K562 (cell line): ENCODE measurements around the gene BAG1. TPM values are rescaled to one million over a fixed set of nuclear protein-coding genes. Genes with fewer than 3 reads are reported as not detected.

Source experiments
- ATAC-seq: fragments of 200-7000 bp; cut with Tn5 transposase; 3 replicates; pipeline ENCODE4 v1.9.1; 2020; ENCODE audit warnings: moderate library complexity
- BruUV-seq: library from RNA; stranded (reverse); fragments of 400-500 nt; replicated peaks from 2 replicates; lab custom pipeline; 2021; lab: Mats Ljungman, UMichigan
- CTCF ChIA-PET: fragments of 300-600 bp; formaldehyde crosslinking; extraction: SDS; loops from one replicate; lab custom pipeline; 2021; ENCODE audit warnings: low intra/inter-chr PET ratio; lab: Yijun Ruan, JAX
- POLR2A ChIA-PET: fragments of 300-600, 350-650 bp; sonication (Branson Sonifier 250); formaldehyde crosslinking; extraction: SDS; loops from one replicate; lab custom pipeline; 2021; ENCODE audit warnings: antibody characterized with exemption, inconsistent platforms; lab: Yijun Ruan, JAX
- DNase-seq, 4 experiments: peaks; one replicate each; pipeline versions ENCODE4 v3.0.0 to v3.0.0-alpha.2; 2011 to 2018; ENCODE audit warnings: low spot score in 3 of 4, mixed read lengths in 3 of 4; ENCODE audit errors: extremely low read depth in 1 of 4
- FAIRE-seq: peaks from 2 replicates; lab custom pipeline; 2011; peaks lifted over from hg19 to GRCh38; lab: Jason Lieb, UNC
- H2AFZ ChIP-seq: 2 replicates; pipeline ENCODE4 v1.6.0; 2011; ENCODE audit warnings: low read depth, low read length, control low read depth, inconsistent platforms
- H3K27ac ChIP-seq: fragments of 200-600 bp; 3 replicates; pipeline ENCODE4 v1.8.0; 2011; ENCODE audit warnings: low read depth, mild to moderate bottlenecking, control low read depth, inconsistent platforms, low read length, moderate library complexity, mixed read lengths; ENCODE audit errors: extremely low read depth
- H3K27me3 ChIP-seq, 2 experiments: fragments of 300-600 bp in 1 of 2; 2 replicates in 1 of 2; 3 replicates in 1 of 2; pipeline versions ENCODE4 v1.6.0 to v1.8.0; 2011; ENCODE audit warnings: inconsistent platforms in 2 of 2, low read length in 2 of 2, mild to moderate bottlenecking in 1 of 2, mixed read lengths in 1 of 2, moderate library complexity in 1 of 2; ENCODE audit not compliant: control insufficient read depth in 2 of 2, insufficient read depth in 2 of 2
- H3K36me3 ChIP-seq: fragments of 300-600 bp; 3 replicates; pipeline ENCODE4 v1.8.0; 2011; ENCODE audit warnings: mild to moderate bottlenecking, low read length, inconsistent platforms; ENCODE audit not compliant: control insufficient read depth, insufficient read depth
- H3K4me1 ChIP-seq, 2 experiments: fragments of 200-600 bp in 1 of 2; replicated peaks in 1 of 2; 2 replicates in 1 of 2; 3 replicates in 1 of 2; pipeline versions ENCODE4 v1.5.1 to v1.8.0; 2011; ENCODE audit warnings: inconsistent platforms in 2 of 2, low read length in 2 of 2, mild to moderate bottlenecking in 1 of 2, mixed read lengths in 1 of 2, moderate library complexity in 1 of 2; ENCODE audit not compliant: control insufficient read depth in 2 of 2, insufficient read depth in 2 of 2
- H3K4me2 ChIP-seq: 2 replicates; pipeline ENCODE4 v1.6.1; 2011; ENCODE audit warnings: low read length, control low read depth, inconsistent platforms, mixed read lengths; ENCODE audit not compliant: insufficient read depth
- H3K4me3 ChIP-seq: fragments of 200-600 bp; sonication (generic), shearing (Covaris generic); 2 replicates; pipeline ENCODE4 v1.5.1; 2016; ENCODE audit warnings: control low read depth, inconsistent platforms
- H3K79me2 ChIP-seq: fragments of 200-600 bp; 3 replicates; pipeline ENCODE4 v1.8.0; 2011; ENCODE audit warnings: low read length, inconsistent platforms; ENCODE audit not compliant: control insufficient read depth, insufficient read depth
- H3K9ac ChIP-seq, 2 experiments: 2 replicates each; pipeline versions ENCODE4 v1.6.0 to v1.6.1; 2011; ENCODE audit warnings: low read depth in 2 of 2, low read length in 2 of 2, control low read depth in 1 of 2, inconsistent platforms in 1 of 2, mild to moderate bottlenecking in 1 of 2, mixed read lengths in 1 of 2; ENCODE audit not compliant: insufficient read depth in 1 of 2
- H3K9me1 ChIP-seq: one replicate; pipeline ENCODE4 v1.6.0; 2011; ENCODE audit warnings: inconsistent platforms, mild to moderate bottlenecking, low read length, moderate library complexity; ENCODE audit not compliant: control insufficient read depth, insufficient read depth
- H3K9me3 ChIP-seq: replicated peaks from 2 replicates; pipeline ENCODE4 v1.5.1; 2011; ENCODE audit warnings: low read depth, low read length, inconsistent platforms; ENCODE audit not compliant: control insufficient read depth, insufficient read depth
- H4K20me1 ChIP-seq: replicated peaks from 2 replicates; pipeline ENCODE4 v1.6.1; 2011; ENCODE audit warnings: low read length, inconsistent platforms, mixed read lengths; ENCODE audit not compliant: control insufficient read depth, insufficient read depth
- CBFA2T3 ChIP-seq: fragments of 450-650 bp; IDR thresholded peaks from 2 replicates; pipeline ENCODE4 v1.6.1; 2017
- CREB3L1 ChIP-seq: fragments of 450-650 bp; IDR thresholded peaks from 2 replicates; pipeline ENCODE4 v1.6.1; 2014; ENCODE audit warnings: low read depth, mild to moderate bottlenecking, moderate library complexity, borderline replicate concordance
- GABPB1 ChIP-seq: sonication (generic); formaldehyde crosslinking; IDR thresholded peaks from 2 replicates; pipeline ENCODE4 v1.8.0; 2022; ENCODE audit warnings: mild to moderate bottlenecking, missing genetic modification reagents
- MYC ChIP-seq, 2 experiments: fragments of 250-450 bp in 1 of 2; sonication (Bioruptor Pico) in 1 of 2; IDR thresholded peaks; 2 replicates each; pipeline versions ENCODE4 v1.5.1 to v1.6.1; 2012 to 2021; ENCODE audit warnings: low read depth in 2 of 2, borderline replicate concordance in 1 of 2, improper control_type of control experiment in 1 of 2, low read length in 1 of 2, mild to moderate bottlenecking in 1 of 2, moderate library complexity in 1 of 2
- POLR2AphosphoS5 ChIP-seq: IDR thresholded peaks from 2 replicates; pipeline ENCODE4 v1.6.1; 2011; ENCODE audit warnings: mild to moderate bottlenecking, low read depth, low read length, moderate library complexity; ENCODE audit not compliant: control insufficient read depth, insufficient read depth
- POLR3A ChIP-seq: IDR thresholded peaks from 2 replicates; pipeline ENCODE4 v1.6.1; 2011; ENCODE audit warnings: borderline replicate concordance, mild to moderate bottlenecking, moderate library complexity; ENCODE audit not compliant: insufficient read length, insufficient read depth; ENCODE audit errors: extremely low read depth
- SLC30A9 ChIP-seq: fragments of 250-450 bp; sonication (Bioruptor Pico); IDR thresholded peaks from 2 replicates; pipeline ENCODE4 v1.8.0; 2022; ENCODE audit warnings: mild to moderate bottlenecking, moderate library complexity
- TAL1 ChIP-seq: fragments of 450-650 bp; IDR thresholded peaks from 2 replicates; pipeline ENCODE4 v1.6.1; 2016; ENCODE audit warnings: mild to moderate bottlenecking
- TCF3 ChIP-seq: sonication (generic); formaldehyde crosslinking; IDR thresholded peaks from 2 replicates; pipeline ENCODE4 v1.4.0; 2020; ENCODE audit warnings: mild to moderate bottlenecking, missing genetic modification reagents
- WGBS: fragments of 100-300 bp; shearing (Covaris generic); methylation state at CpG from one replicate; pipeline ENCODE4 v1.1.6; 2016; ENCODE audit warnings: low coverage, mixed read lengths; ENCODE audit not compliant: insufficient coverage; ENCODE audit errors: missing lambda C conversion rate; 5-methylcytosine and 5-hydroxymethylcytosine counted together
- in situ Hi-C: fragments of 300-500 bp; cut with MboI; formaldehyde crosslinking; loops from 4 replicates; pipeline ENCODE4 v1.15.0; 2018; ENCODE audit warnings: inconsistent platforms, mixed read lengths
- intact Hi-C: fragments of 100-400 bp; cut with micrococcal nuclease; formaldehyde crosslinking; loops from 2 replicates; pipeline ENCODE4 v1.14.2; 2022
- polyA plus RNA-seq, 8 experiments: library from polyadenylated mRNA; depleted of rRNA in 4 of 8; stranded (reverse) in 5 of 8; unstranded in 3 of 8; fragments of >200 nt; fragmentation: Nextera tagmentation in 2 of 8; fragmentation: Illumina TruSeq in 1 of 8; extraction: Ambion mirVana in 2 of 8; extraction: Trizol in 1 of 8; gene quantifications; 2 replicates each; pipeline versions ENCODE4 v1.2.1 to v1.2.3, GENCODE V29; 2011 to 2014; ENCODE audit warnings: inconsistent platforms in 1 of 8, missing spikeins in 1 of 8
- total RNA-seq, 7 experiments: library from RNA; depleted of rRNA in 6 of 7; stranded (reverse); fragments of >200 nt in 6 of 7; fragmentation: Illumina TruSeq in 2 of 7; extraction: Trizol in 2 of 7; gene quantifications; 2 replicates each; pipeline versions ENCODE4 v1.2.1 to v1.2.3, GENCODE V29; 2011 to 2021; ENCODE audit warnings: low replicate concordance in 1 of 7

BAG1 gene
- total and polyA plus RNA-seq, 9 of the 15 experiments (the other 6 are each of a cell fraction or from before 2014, with no cell fraction given) = 9.7 to 106 (median 56.9) TPM

GRCh38 chr9:33272061-33272460 lies 7.6 kb upstream of the BAG1 start:
- intact Hi-C loops (no loop called here), in situ Hi-C loops (no loop called here)
- POLR2A ChIA-PET = interaction anchor here (0.7 kb wide), 1 partner anchor 126 kb away, joined by 5 read pairs; no protein-coding TSS in a partner anchor
- no peak overlapping the region for H3K27ac ChIP-seq
- H3K4me1 ChIP-seq = peaks cover 0 to 8% of the 10 kb centered on the region in 2 experiments; a peak in 2 of 5 replicates
- H2AFZ ChIP-seq = no peak overlapping the region
- H3K9me3 ChIP-seq = no peaks in the 10 kb centered on the region
- no peaks in the 10 kb centered on the region for H3K79me2 ChIP-seq
- FAIRE-seq (no peak), ATAC-seq (peak; percentile 70), DNase-seq (peak in 2 of 4 experiments; percentile 33 to 44)
- 36% methylated on average over 1 of the region's 1 CpG for WGBS
- H3K4me3 ChIP-seq = no peak overlapping the region
- CTCF ChIA-PET = no interaction called here
- H3K9ac ChIP-seq = no peak overlapping the region; a peak in 1 of 4 replicates
- H3K36me3 ChIP-seq = peaks cover 73% of the 10 kb centered on the region
- no peaks in the 10 kb centered on the region for H3K9me1 ChIP-seq
- H3K27me3 ChIP-seq = no peaks in the 10 kb centered on the region
- H4K20me1 ChIP-seq = no peaks in the 10 kb centered on the region
- no TSS peak for BruUV-seq
- no peak overlapping the region for H3K4me2 ChIP-seq
- no peak for TF ChIP-seq POLR3A
- no peak for TF ChIP-seq CREB3L1
- TF ChIP-seq SLC30A9 (CRISPR knock-in tag) = no peak
- peak; percentile 32; the same call in 1 of the 2 replicates for TF ChIP-seq TAL1
- no peak for TF ChIP-seq GABPB1
- no peak for TF ChIP-seq MYC (IDR thresholded peaks at IDR 0.05; ENCODE audit: low read depth, low read length)
- TF ChIP-seq MYC (CRISPR knock-in tag; IDR thresholded peaks at IDR 0.05; ENCODE audit: borderline replicate concordance, low read depth) = no peak
- peak; percentile 59 for TF ChIP-seq CBFA2T3
- TF ChIP-seq POLR2AphosphoS5 = peak; percentile 24; the same call in 1 of the 2 replicates
- peak; percentile 62 for TF ChIP-seq TCF3 (CRISPR knock-in tag)
